K562 (cell line): ENCODE data around the gene ARV1. TPM values are rescaled to one million over a fixed set of nuclear protein-coding genes. Genes with fewer than 3 reads are reported as not detected.
A peak's percentile ranks its signal among the peaks of the same experiment; 100 is the strongest.

Source experiments
- ATAC-seq: fragments of 200-7000 bp; cut with Tn5 transposase; 3 replicates; pipeline ENCODE4 v1.9.1; 2020; ENCODE audit warnings: moderate library complexity
- BruUV-seq: library from RNA; stranded (reverse); fragments of 400-500 nt; replicated peaks from 2 replicates; lab custom pipeline; 2021; lab: Mats Ljungman, UMichigan
- CTCF ChIA-PET: fragments of 300-600 bp; formaldehyde crosslinking; extraction: SDS; loops from one replicate; lab custom pipeline; 2021; ENCODE audit warnings: low intra/inter-chr PET ratio; lab: Yijun Ruan, JAX
- POLR2A ChIA-PET: fragments of 300-600, 350-650 bp; sonication (Branson Sonifier 250); formaldehyde crosslinking; extraction: SDS; loops from one replicate; lab custom pipeline; 2021; ENCODE audit warnings: antibody characterized with exemption, inconsistent platforms; lab: Yijun Ruan, JAX
- DNase-seq, 4 experiments: peaks; one replicate each; pipeline versions ENCODE4 v3.0.0 to v3.0.0-alpha.2; 2011 to 2018; ENCODE audit warnings: low spot score in 3 of 4, mixed read lengths in 3 of 4; ENCODE audit errors: extremely low read depth in 1 of 4
- FAIRE-seq: peaks from 2 replicates; lab custom pipeline; 2011; peaks lifted over from hg19 to GRCh38; lab: Jason Lieb, UNC
- H2AFZ ChIP-seq: 2 replicates; pipeline ENCODE4 v1.6.0; 2011; ENCODE audit warnings: low read depth, low read length, control low read depth, inconsistent platforms
- H3K27ac ChIP-seq: fragments of 200-600 bp; 3 replicates; pipeline ENCODE4 v1.8.0; 2011; ENCODE audit warnings: low read depth, mild to moderate bottlenecking, control low read depth, inconsistent platforms, low read length, moderate library complexity, mixed read lengths; ENCODE audit errors: extremely low read depth
- H3K27me3 ChIP-seq, 2 experiments: fragments of 300-600 bp in 1 of 2; 2 replicates in 1 of 2; 3 replicates in 1 of 2; pipeline versions ENCODE4 v1.6.0 to v1.8.0; 2011; ENCODE audit warnings: inconsistent platforms in 2 of 2, low read length in 2 of 2, mild to moderate bottlenecking in 1 of 2, mixed read lengths in 1 of 2, moderate library complexity in 1 of 2; ENCODE audit not compliant: control insufficient read depth in 2 of 2, insufficient read depth in 2 of 2
- H3K36me3 ChIP-seq: fragments of 300-600 bp; 3 replicates; pipeline ENCODE4 v1.8.0; 2011; ENCODE audit warnings: mild to moderate bottlenecking, low read length, inconsistent platforms; ENCODE audit not compliant: control insufficient read depth, insufficient read depth
- H3K4me1 ChIP-seq, 2 experiments: fragments of 200-600 bp in 1 of 2; replicated peaks in 1 of 2; 2 replicates in 1 of 2; 3 replicates in 1 of 2; pipeline versions ENCODE4 v1.5.1 to v1.8.0; 2011; ENCODE audit warnings: inconsistent platforms in 2 of 2, low read length in 2 of 2, mild to moderate bottlenecking in 1 of 2, mixed read lengths in 1 of 2, moderate library complexity in 1 of 2; ENCODE audit not compliant: control insufficient read depth in 2 of 2, insufficient read depth in 2 of 2
- H3K4me2 ChIP-seq: 2 replicates; pipeline ENCODE4 v1.6.1; 2011; ENCODE audit warnings: low read length, control low read depth, inconsistent platforms, mixed read lengths; ENCODE audit not compliant: insufficient read depth
- H3K4me3 ChIP-seq: fragments of 200-600 bp; sonication (generic), shearing (Covaris generic); 2 replicates; pipeline ENCODE4 v1.5.1; 2016; ENCODE audit warnings: control low read depth, inconsistent platforms
- H3K79me2 ChIP-seq: fragments of 200-600 bp; 3 replicates; pipeline ENCODE4 v1.8.0; 2011; ENCODE audit warnings: low read length, inconsistent platforms; ENCODE audit not compliant: control insufficient read depth, insufficient read depth
- H3K9ac ChIP-seq, 2 experiments: 2 replicates each; pipeline versions ENCODE4 v1.6.0 to v1.6.1; 2011; ENCODE audit warnings: low read depth in 2 of 2, low read length in 2 of 2, control low read depth in 1 of 2, inconsistent platforms in 1 of 2, mild to moderate bottlenecking in 1 of 2, mixed read lengths in 1 of 2; ENCODE audit not compliant: insufficient read depth in 1 of 2
- H3K9me1 ChIP-seq: one replicate; pipeline ENCODE4 v1.6.0; 2011; ENCODE audit warnings: inconsistent platforms, mild to moderate bottlenecking, low read length, moderate library complexity; ENCODE audit not compliant: control insufficient read depth, insufficient read depth
- H3K9me3 ChIP-seq: replicated peaks from 2 replicates; pipeline ENCODE4 v1.5.1; 2011; ENCODE audit warnings: low read depth, low read length, inconsistent platforms; ENCODE audit not compliant: control insufficient read depth, insufficient read depth
- H4K20me1 ChIP-seq: replicated peaks from 2 replicates; pipeline ENCODE4 v1.6.1; 2011; ENCODE audit warnings: low read length, inconsistent platforms, mixed read lengths; ENCODE audit not compliant: control insufficient read depth, insufficient read depth
- EWSR1 ChIP-seq: fragments of 450-650 bp; IDR thresholded peaks from 2 replicates; pipeline ENCODE4 v1.6.1; 2018; ENCODE audit warnings: borderline replicate concordance, mild to moderate bottlenecking, low read depth, moderate library complexity; ENCODE audit not compliant: partially characterized antibody
- GTF2B ChIP-seq: IDR thresholded peaks from 2 replicates; pipeline ENCODE4 v1.6.1; 2011; ENCODE audit not compliant: insufficient read length; ENCODE audit errors: extremely low read depth
- HDAC1 ChIP-seq, 2 experiments: fragments of 450-650 bp; IDR thresholded peaks; 2 replicates each; pipeline ENCODE4 v1.6.1; 2016 to 2017; ENCODE audit warnings: inconsistent platforms in 1 of 2, mild to moderate bottlenecking in 1 of 2, moderate library complexity in 1 of 2
- HNRNPH1 ChIP-seq: fragments of 200-400 bp; formaldehyde crosslinking; optimal IDR thresholded peaks from 2 replicates; pipeline ENCODE3; 2017; ENCODE audit warnings: low read depth, mild to moderate bottlenecking, low read length, moderate library complexity
- JUN ChIP-seq, 2 experiments: sonication (generic) in 1 of 2; formaldehyde crosslinking in 1 of 2; IDR thresholded peaks; 2 replicates each; pipeline versions ENCODE4 v1.6.1 to v1.8.0; 2012 to 2022; ENCODE audit warnings: borderline replicate concordance in 2 of 2, mild to moderate bottlenecking in 2 of 2, improper control_type of control experiment in 1 of 2, low read depth in 1 of 2, low read length in 1 of 2, missing genetic modification reagents in 1 of 2
- U2AF1 ChIP-seq: fragments of 200-400 bp; formaldehyde crosslinking; optimal IDR thresholded peaks from 2 replicates; pipeline ENCODE3; 2017; ENCODE audit warnings: mild to moderate bottlenecking, low read depth, low read length, moderate library complexity
- ZFP36 ChIP-seq: fragments of 150-350 bp; IDR thresholded peaks from 2 replicates; pipeline ENCODE4 v1.6.1; 2018; ENCODE audit warnings: low read length, low read depth; ENCODE audit not compliant: partially characterized antibody
- ZNF12 ChIP-seq: sonication (generic); formaldehyde crosslinking; IDR thresholded peaks from 2 replicates; pipeline ENCODE4 v1.4.0; 2020; ENCODE audit warnings: mild to moderate bottlenecking, missing genetic modification reagents
- ZNF518B ChIP-seq: fragments of 250-450 bp; sonication (Bioruptor Pico); IDR thresholded peaks from 2 replicates; pipeline ENCODE4 v1.5.0; 2021; ENCODE audit warnings: mild to moderate bottlenecking, moderate library complexity
- WGBS: fragments of 100-300 bp; shearing (Covaris generic); methylation state at CpG from one replicate; pipeline ENCODE4 v1.1.6; 2016; ENCODE audit warnings: low coverage, mixed read lengths; ENCODE audit not compliant: insufficient coverage; ENCODE audit errors: missing lambda C conversion rate; 5-methylcytosine and 5-hydroxymethylcytosine counted together
- in situ Hi-C: fragments of 300-500 bp; cut with MboI; formaldehyde crosslinking; loops from 4 replicates; pipeline ENCODE4 v1.15.0; 2018; ENCODE audit warnings: inconsistent platforms, mixed read lengths
- intact Hi-C: fragments of 100-400 bp; cut with micrococcal nuclease; formaldehyde crosslinking; loops from 2 replicates; pipeline ENCODE4 v1.14.2; 2022
- polyA plus RNA-seq, 8 experiments: library from polyadenylated mRNA; depleted of rRNA in 4 of 8; stranded (reverse) in 5 of 8; unstranded in 3 of 8; fragments of >200 nt; fragmentation: Nextera tagmentation in 2 of 8; fragmentation: Illumina TruSeq in 1 of 8; extraction: Ambion mirVana in 2 of 8; extraction: Trizol in 1 of 8; gene quantifications; 2 replicates each; pipeline versions ENCODE4 v1.2.1 to v1.2.3, GENCODE V29; 2011 to 2014; ENCODE audit warnings: inconsistent platforms in 1 of 8, missing spikeins in 1 of 8
- total RNA-seq, 7 experiments: library from RNA; depleted of rRNA in 6 of 7; stranded (reverse); fragments of >200 nt in 6 of 7; fragmentation: Illumina TruSeq in 2 of 7; extraction: Trizol in 2 of 7; gene quantifications; 2 replicates each; pipeline versions ENCODE4 v1.2.1 to v1.2.3, GENCODE V29; 2011 to 2021; ENCODE audit warnings: low replicate concordance in 1 of 7

The ARV1 gene
- total and polyA plus RNA-seq, 9 of the 15 experiments (the other 6 are each of a cell fraction or from before 2014, with no cell fraction given), result 54.8 to 139 (median 74.0) TPM

GRCh38 chr1:231011963-231012362, 33.1 kb downstream of the ARV1 start:
- DNase-seq (no peak), ATAC-seq (no peak), FAIRE-seq (no peak)
- ChIA-PET POLR2A (no interaction called here), CTCF (no interaction called here)
- Histone ChIP-seq H3K9ac (no peak overlapping the region), H3K79me2 (no peaks in the 10 kb centered on the region), H3K27ac (no peak overlapping the region), H3K4me1 (no peaks in the 10 kb centered on the region), H3K4me3 (no peak overlapping the region), H4K20me1 (no peaks in the 10 kb centered on the region), H2AFZ (no peak overlapping the region), H3K27me3 (no peaks in the 10 kb centered on the region; a peak in 1 of 5 replicates), H3K9me3 (no peaks in the 10 kb centered on the region), H3K9me1 (no peaks in the 10 kb centered on the region), H3K4me2 (no peak overlapping the region), H3K36me3 (no peaks in the 10 kb centered on the region)
- WGBS, result 38% methylated on average over 5 of the region's 5 CpGs
- BruUV-seq, result no TSS peak
- intact Hi-C loops (loop anchor here (10.0 kb wide), 1 partner anchor 217 kb away; no protein-coding TSS in a partner anchor), in situ Hi-C loops (no loop called here)
- TF ChIP-seq U2AF1, result no peak
- no peak for TF ChIP-seq JUN (IDR thresholded peaks at IDR 0.05; ENCODE audit: borderline replicate concordance, low read depth, low read length)
- 0 out of 2 replicates have a peak, but pooled peaks have one; percentile 25 for TF ChIP-seq JUN (CRISPR knock-in tag; IDR thresholded peaks at IDR 0.05; ENCODE audit: borderline replicate concordance)

GRCh38 chr1:231013391-231014015, 34.6 kb downstream of the ARV1 start:
- Histone ChIP-seq H3K9me1 (no peaks in the 10 kb centered on the region), H2AFZ (no peak overlapping the region), H3K27ac (no peak overlapping the region), H3K9me3 (no peaks in the 10 kb centered on the region), H3K4me3 (no peak overlapping the region), H3K9ac (no peak overlapping the region), H3K36me3 (0 out of 3 replicates have a peak, but pooled peaks cover 4% of the 10 kb centered on the region), H3K79me2 (no peaks in the 10 kb centered on the region), H3K27me3 (no peaks in the 10 kb centered on the region; a peak in 1 of 5 replicates), H4K20me1 (no peaks in the 10 kb centered on the region), H3K4me2 (no peak overlapping the region), H3K4me1 (no peaks in the 10 kb centered on the region)
- DNase-seq (no peak), FAIRE-seq (no peak), ATAC-seq (no peak)
- no TSS peak for BruUV-seq
- WGBS, result 38% methylated on average over 3 of the region's 3 CpGs
- ChIA-PET CTCF (interaction anchor here (0.6 kb wide), 1 partner anchor 721 kb away, joined by 3 read pairs; no protein-coding TSS in a partner anchor), POLR2A (interaction anchor here (0.6 to 2.6 kb wide), 6 partner anchors 11 to 809 kb away, joined by 3 to 11 read pairs (median 4); no protein-coding TSS in a partner anchor)
- in situ Hi-C loops, result no loop called here
- intact Hi-C loops, result loop anchor here (10.0 kb wide), 1 partner anchor 219 kb away; no protein-coding TSS in a partner anchor
- TF ChIP-seq HNRNPH1 (no peak), GTF2B (no peak), ZNF518B (no peak), EWSR1 (no peak), ZNF12 (CRISPR knock-in tag) (no peak), ZFP36 (no peak), HDAC1 (IDR thresholded peaks at IDR 0.05) (no peak)
